HS-27A (cell line): ENCODE measurements around the gene STXBP1.
A peak's percentile ranks its signal among the peaks of the same experiment; 100 is the strongest.
"Not testable (repeated sequence)": the region's sequence is repeated elsewhere in the genome, so short reads cannot be mapped to it uniquely, and the experiment has no call there.

Source experiments
- DNase-seq: peaks from one replicate; pipeline ENCODE4 v3.0.0-alpha.2; 2012; ENCODE audit warnings: low read depth, missing footprints

Gene STXBP1

DNA sequence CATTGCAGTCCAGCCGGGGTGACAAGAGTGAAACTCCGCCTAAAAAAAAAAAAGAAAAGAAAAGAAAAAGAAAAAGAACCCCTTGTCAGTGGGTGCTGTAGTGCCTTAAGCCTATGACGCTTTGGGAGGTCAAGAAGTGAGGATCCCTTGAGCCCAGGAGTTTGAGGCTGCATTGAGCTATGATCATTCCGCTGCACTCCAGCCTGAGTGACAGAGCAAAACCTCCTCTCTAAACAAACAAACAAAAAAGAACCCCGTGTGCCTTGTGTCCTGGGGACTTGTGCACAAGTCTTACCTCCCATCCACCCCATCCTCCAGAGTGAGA is 33.5 kb upstream of the STXBP1 start:
- DNase-seq, result no peak

DNA sequence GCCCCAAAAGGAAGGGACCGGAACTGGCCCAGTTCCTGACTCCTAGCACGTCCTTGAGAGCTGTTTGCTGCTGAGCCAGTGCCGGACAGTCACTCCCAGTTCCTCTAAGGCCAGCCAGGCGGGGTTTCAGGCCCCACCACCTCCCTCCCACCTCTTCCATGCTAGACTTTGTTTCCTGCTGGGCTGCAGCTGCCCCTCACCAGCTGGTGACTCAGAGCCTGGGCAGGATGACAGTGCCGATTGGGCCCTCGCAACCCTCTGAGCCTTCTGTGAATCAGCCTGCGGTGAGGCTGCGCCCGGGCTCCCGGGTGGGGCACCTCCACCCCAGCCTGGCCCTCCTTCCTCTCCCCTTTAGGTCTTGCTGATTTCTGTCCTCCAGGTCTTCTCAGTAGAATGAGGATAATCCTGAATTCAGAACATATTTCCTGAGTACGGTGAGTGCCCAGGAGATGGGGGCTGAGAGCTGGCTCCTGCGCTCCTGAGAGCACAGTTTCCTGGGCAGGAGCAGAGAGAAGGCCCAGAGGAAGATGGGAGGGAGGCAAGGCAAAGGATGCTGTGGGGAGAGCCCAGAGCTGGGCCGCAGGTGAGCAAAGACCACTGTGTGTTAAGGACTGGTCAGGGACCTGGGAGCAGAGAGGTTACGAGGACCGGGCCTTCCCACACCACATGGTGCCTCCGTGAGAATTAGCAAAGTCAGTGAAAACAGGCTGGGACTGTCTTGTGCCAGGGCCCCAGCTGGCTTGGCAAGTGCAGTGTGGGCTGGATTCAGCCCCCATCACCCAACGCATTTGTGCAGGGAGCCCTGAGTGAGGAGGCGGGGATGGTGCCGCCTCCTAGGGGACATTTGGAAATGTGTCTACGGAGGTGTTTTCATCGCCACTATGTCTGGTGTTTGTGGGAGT is 32.9 kb upstream of the STXBP1 start:
- DNase-seq, result peak; percentile 83

DNA sequence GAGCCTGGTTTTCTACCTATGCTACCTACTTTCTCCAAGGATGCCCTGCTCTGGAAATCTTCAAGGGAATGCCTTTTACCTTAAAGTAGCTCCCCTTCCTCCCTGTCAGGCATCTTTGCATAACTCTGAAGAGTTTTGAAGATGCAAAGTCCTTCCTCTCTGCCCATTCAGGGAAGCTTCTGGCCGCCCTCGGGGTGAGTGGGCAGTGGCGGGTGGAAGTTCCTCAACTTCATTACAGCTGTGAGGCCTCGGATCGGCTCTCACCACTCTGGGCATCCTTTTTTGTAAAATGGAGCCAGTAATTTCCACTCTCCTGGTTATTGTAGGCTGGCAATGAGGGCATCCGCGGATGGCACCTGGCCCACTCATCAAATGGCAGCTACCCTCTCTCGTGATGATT is 31.7 kb upstream of the STXBP1 start:
- no peak for DNase-seq

DNA sequence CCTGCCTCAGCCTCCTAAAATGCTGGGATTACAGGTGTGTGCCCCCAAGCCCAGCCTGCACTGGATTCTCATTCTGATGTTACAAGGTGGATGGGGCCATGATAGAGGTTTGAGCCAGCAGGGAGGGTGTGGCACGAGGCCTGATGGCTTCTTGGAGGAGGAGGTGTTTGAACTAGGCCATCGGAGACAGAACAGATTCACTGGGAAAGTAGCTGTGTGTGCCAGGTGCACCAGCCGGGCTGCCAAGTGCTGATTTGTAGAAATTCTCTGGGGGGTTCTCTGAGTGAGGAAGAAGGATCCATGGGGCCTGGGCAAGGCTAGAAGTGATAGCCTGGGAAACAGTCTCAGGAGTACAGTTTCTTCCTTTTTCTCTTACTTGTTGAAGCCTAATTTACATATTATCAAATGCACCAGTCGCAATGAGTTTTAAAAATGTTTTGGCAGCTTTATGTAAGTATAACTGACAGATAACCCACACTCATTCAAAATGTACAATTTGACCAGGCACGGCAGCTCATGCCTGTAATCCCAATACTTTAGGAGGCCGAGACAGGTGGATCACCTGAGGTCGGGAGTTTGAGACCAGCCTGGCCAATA is 31.1 kb upstream of the STXBP1 start:
- DNase-seq, result no peak

DNA sequence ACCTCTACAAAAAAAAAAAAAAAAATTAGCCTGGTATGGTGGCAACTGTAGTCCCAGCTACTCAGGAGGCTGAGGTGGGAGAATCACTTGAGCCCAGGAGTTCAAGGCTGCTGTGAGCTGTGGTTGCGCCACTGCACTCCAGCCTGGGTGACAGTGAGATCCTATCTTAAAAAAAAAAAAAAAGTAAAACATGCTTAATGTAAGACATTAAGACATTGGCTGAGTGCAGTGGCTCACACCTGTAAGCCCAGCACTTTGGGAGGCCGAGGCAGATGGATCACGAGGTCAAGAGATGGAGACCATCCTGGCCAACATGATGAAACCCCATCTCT is 27.6 kb upstream of the STXBP1 start:
- not testable (repeated sequence) for DNase-seq

DNA sequence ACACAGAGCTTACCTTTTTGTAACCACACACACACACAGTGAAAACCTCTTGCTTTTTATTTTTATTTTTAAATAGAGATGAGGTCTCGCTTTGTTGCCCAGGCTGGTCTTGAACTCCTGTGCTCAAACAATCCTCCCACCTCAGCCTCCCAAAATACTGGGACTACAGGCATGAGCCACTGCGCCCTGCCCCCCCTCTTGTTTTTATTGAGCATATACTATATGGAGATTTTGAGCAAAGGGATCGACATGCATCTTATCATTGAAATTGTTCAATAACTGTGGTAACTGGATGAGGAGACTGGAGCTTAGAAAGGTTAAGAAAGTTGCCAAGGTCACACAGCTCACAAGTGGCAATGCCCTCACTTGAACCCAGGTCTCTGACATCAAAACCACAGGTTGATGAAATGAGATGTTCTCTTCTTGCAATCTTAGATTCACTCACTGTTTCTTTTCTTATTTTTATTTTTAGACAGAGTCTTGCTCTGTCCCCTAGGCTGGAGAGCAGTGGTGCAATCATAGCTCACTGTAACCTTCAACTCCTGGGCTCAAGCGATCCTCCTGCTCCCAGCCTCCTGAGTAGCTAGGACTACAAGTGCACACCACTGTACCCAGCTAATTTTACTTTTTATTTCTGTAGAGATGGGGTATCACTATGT is 26.8 kb upstream of the STXBP1 start:
- DNase-seq, result no peak

DNA sequence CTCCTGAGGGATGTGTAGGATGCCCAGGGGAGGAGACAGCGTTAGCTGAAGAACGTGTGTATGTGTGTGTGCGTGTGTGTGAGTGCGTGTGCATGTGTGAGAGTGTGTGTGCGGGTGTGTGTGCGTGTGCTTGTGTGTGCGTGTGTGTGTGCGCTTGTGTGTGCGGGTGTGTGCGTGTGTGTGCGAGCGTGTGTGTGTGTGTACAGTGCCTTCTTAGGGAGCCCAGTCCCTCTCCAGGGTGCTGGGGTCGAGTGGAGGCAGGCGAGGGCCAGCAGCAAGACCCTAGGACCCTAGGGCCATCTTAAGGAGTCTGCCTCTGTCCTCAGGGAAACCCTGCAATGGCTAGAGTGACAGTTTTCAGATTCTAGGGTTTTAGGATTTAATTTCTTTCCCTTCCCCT is 26.0 kb upstream of the STXBP1 start:
- DNase-seq, result no peak

DNA sequence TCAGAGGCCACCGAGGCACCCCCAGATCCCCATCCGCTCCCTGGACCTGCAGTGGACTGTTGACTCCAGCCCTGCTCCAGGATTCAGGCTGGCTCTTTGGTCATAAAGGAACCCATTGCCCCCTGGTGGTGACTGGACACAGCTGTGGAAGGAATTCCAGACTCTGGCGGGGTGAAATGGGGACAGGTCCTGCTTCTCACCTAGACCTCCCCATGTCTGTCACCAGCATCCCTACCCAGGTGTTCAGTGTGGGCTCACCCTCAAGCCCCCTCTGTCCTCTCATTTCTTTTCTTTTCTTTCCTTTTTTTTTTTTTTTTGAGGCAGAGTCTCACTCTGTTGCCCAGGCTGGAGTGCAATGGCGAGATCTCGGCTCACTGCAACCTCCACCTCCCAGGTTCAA is 25.5 kb upstream of the STXBP1 start:
- no peak for DNase-seq

DNA sequence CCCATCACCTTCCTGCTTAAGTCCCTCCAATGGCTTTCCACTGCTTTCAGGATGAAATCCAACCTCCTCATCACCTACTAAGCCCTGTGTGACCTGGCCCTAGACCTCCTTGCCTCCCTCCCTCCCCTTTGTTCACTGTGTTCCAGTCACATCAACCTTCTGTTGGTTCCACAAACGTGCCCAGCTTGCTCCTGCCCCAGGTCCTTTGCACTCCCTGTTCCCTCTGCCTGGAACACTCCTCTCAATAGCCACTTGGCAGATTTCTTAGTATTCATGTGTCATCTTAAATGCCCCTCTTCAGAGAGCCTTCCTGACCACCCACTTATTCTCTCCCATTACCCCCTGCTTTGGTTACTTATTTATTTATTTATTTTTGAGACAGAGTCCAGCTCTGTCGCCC is 24.1 kb upstream of the STXBP1 start:
- DNase-seq, result no peak

DNA sequence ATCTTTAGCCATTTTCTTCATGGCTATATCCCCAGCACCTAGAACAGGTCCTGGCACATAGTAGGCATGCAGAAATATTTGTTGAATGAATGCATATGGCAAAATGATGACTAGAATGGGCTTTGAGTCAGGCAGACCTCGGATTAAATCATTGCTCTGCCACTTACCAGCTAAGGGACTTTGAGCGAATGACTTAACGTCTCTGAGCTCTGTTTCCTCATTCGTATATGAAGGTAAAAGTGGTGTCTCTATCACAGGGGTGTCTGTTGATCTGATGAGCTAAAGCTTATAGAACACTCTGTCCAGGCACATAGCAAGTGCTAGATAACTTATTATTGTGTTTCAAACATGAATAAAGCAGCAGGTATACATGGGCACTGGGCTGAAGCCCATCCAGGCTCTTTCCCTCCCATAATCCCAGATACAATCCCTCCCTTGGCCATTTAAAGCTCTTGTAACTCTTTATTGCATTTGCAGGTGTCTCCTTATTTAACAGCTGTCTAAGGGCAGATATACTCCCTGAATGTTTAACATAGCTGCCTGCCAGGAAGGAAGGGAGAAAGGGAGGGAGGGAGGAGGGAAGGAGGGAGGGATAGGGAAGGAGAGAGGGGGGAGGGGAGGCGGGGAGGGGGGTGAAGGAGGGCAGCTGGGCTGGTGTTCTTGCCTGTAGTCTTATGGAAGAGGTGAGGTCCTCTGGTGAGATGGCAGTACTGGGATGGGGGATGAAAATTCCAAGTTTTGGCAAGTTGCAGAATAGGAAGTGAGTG is 23.2 kb upstream of the STXBP1 start:
- DNase-seq, result no peak

DNA sequence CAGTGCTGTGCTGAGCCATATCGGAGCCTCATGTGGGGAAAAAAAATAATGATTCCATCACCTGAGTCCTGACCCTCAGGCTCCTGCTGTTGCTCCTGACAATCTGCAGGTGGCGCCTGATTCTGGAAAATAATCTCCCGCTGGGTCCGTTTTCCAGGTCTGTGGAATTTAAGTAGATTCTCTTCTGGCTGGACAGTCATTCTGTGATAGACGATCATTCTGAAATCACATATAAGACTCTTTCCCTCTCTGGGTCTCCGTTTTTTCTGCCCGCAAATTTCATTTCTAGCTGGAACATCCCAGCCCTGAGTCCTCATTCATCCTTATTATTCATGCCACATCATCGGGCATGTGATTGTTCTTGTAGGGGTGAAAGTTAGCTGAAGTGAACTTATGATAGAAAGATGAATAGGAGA is 22.1 kb upstream of the STXBP1 start:
- no peak for DNase-seq

DNA sequence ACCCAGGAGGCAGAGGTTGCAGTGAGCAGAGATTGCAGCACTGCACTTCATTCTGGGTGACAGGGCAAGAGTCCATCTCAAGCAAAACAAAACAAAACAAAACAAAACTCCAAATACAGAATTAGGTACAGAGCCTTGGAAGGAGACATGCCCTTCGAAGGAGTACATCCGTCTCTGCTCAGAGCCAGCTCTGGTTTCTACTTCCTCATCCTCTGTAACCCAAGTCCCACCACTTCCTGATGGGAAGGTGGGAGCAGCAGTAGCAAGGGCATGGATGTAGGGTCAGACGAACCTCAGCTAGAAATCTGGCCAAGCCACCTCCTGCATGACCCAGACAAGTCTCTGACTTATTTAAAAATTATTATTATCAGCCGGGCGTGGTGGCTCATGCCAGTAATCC is 16.5 kb upstream of the STXBP1 start:
- no peak for DNase-seq

DNA sequence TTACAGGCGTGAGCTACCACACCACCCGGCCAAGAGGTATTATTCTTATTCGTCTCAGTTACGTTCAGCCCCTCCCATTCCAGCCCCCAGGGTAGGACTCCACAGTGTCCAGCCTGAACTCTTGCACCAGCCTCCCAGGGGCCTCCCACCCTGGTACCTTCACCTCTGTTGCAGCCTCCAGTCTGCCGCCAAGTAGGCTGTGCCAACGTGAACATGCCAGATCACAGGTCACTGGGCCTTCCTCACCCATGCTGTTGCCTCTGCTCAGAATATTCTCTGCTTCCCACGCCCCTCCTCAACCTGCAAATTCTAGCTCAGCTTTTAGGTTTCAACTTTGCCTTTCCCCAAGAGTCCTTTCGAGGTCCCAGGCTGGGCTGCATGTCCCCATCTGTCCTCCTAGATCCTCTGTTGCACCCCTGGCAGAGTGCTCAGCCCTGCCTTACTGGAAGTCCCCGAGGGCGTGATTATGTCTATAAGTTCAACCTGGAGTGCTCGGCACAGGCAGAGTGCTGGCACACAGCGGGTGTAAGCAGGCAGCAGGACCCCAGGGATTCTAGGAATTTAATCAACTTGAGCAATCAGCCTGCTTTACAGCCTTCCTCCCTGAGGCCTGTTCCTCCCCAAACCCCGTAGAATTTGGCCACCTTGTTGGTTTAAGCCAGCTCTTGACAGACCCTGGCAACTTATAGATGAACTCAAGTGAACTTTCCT is 13.1 kb upstream of the STXBP1 start:
- DNase-seq, result no peak

DNA sequence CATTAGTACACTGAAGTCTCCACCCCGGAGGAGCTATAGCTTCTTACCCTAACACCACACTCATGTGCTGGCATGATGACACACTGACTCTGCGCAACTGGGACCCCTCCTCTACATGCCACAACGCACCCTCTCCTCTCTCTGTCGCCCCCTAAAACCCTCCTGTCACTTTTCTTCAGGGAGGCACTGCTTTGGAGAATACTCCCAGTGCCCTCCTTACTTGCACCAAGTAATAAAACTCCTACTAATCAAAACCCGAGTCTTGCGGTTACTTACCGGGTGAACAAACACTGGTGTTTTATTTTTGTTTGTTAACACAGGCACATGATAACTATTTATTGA is 12.6 kb upstream of the STXBP1 start:
- no peak for DNase-seq

DNA sequence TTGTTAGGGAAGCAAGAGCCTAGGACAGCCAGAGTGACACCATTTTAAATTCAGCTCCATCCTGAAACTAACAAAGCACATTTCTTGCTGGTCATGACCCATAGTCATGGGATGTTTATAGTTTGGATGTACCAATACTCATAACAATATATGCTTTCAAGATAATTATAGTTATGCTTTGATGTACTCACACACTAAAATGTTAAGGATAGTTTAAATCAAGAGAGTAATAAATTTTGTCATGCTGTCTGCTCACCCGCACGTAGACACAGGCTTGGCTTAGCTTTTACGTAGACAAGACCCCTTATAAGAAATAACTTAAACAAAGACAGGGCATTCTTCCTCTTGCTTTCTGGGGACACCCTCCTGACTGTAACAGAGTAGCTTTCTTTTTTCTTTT is 8.9 kb upstream of the STXBP1 start:
- DNase-seq, result no peak

DNA sequence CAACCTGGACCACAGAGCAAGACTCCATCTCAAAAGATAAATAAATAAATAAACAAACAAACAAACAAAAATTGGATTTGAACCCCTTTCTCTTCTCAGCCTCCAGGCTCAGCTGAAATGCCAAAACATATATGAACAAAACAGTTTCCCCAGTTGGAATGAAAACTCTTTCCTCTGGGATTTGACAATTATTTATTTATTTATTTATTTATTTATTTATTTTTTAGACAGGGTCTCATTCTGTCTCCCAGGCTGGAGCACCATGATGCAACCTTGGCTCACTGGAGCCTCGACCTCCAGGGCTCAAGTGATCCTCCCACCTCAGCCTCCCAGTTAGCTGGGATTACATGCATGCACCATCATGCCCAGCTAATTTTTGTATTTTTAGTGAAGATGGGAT is 6.0 kb upstream of the STXBP1 start:
- no peak for DNase-seq

DNA sequence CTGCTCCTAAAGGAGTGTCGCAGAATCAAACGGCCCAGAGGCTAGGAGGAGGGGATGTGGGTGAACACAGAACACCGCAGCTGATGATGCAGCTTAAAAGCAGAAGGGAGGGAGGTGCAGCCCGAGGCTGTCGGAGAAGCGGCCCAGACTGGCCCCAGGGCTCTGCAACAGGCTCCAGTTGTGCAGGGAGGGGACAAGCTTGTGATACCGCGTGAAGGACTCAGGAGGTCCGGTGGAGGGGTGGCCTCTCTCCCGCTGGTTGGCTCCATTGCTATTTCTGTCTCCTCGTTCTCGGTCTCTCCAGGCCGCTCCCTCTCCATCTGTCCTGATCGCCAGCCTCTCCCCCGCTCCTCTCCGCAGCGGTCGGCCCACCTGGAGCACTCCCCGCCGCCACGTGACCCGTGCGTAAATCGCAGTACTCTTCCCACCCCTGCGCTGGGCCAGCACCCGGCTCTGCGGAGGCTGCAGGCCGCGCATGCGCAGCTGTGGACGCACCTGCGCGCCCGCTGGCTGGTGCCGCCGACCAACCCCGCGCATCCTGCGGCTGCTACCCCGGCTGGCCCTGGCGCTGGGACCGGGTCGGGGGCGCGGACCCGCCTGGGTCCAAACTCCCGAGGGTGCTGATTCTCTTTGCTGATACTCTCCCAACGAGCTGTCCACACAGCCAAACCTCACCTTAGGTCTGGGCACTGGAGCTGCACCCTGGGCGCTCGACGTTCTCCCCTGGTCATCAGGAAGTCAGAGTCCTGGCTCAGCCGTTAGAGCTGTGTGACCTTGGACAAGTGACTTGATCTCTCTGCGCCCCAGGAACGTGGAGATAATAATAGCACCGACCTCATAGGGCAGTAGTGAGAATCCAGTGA is 3.7 kb upstream of the STXBP1 start:
- no peak for DNase-seq

DNA sequence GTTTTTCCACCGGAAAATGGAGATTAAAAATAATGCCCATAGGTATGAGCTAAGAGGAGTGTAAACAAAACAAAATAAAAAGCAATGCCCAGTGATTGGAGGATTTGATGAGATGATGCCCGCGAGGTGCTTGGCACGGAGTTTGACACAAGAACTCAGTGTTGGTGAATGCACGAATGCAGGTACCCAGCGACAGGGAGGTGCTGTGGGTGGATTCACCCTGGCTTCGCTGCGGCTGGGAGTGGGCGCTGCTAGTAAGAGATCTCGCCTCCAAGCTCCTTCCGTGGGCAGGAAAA is 526 bp upstream of the STXBP1 start:
- no peak for DNase-seq

DNA sequence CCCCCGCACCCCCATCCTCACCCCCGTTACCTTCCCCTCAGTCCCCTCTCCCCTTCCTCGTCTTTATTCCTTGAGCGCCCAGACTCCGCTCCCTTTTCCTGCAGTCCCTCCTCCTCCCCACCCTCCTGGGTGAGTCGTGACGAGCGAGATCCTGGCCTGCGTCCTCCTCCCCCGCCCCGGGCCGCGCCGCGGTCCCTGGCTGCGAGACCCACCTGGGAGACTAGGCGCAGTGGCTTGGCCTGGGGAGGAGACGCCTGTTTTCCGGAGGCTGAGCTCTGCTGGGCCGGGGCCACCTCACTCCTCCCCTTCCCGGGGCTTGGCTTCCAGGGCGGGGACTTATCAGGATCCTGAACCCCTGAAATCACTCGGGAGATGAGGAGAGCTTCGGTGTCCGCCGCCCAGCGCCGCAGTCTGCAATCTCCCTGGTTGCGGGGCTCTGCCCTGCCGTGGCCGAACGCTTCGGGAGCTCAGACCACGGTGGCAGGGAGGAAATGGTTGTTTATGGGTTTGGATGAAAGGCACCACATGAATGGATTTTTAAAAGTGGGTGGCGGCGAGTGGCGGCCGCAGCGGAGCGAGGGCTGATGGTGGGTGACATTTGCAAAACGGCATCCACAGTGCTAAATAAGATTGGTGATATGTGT is 984 bp downstream of the STXBP1 start:
- no peak for DNase-seq

DNA sequence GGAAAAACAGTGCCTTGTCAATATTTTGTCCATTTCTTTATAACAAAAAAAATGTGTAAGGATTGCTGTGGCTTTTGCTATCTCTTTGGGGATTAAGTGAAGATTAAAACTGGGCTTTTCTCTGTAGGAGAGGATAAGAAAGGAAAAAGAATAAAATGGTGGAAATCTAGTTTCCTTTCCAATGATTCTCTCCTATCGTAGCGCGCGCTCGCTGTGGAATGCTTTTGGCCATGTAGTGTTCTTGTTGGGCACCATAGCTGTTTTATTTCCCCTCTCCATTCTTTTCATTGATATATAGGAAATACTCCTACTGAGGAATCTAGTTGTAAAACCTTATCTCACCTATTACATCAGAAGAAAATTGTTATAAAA is 1.5 kb downstream of the STXBP1 start:
- DNase-seq, result no peak

DNA sequence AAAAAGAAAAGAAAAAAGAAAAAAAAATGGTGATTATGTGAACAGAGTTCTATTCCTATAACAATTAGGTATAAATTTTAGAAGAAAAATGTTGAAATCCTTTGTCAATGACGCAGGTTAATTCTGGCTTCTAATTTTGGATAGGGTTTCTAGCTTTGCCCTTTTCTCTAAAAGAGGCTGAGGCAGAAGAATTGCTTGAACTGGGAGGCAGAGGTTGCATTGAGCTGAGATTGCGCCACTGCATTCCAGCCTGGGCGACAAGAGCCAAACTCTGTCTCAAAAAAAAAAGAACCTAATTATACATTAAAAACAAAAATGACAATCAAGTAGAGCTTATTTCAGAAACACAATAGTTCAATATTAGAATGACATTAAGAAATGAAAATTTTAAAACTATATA is 2.9 kb downstream of the STXBP1 start:
- DNase-seq, result no peak
